DOHH2 (cell line): ENCODE data around the gene ANKRD9.

Source experiments
- H3F3A ChIP-seq: fragments of 200-600 bp; sonication (generic), shearing (Covaris generic); 2 replicates; pipeline ENCODE4 v1.6.0; 2016; ENCODE audit warnings: antibody characterized with exemption, mild to moderate bottlenecking; ENCODE audit not compliant: control insufficient read depth, insufficient read depth
- H3K27ac ChIP-seq: fragments of 200-600 bp; sonication (generic); 2 replicates; pipeline ENCODE4 v1.5.1; 2014; ENCODE audit warnings: low read depth, mild to moderate bottlenecking, low read length, moderate library complexity
- H3K27me3 ChIP-seq: fragments of 200-600 bp; sonication (generic); 2 replicates; pipeline ENCODE4 v1.6.1; 2014; ENCODE audit warnings: mild to moderate bottlenecking, low read length, mixed read lengths; ENCODE audit not compliant: control insufficient read depth
- H3K36me3 ChIP-seq: fragments of 200-600 bp; sonication (generic); 2 replicates; pipeline ENCODE4 v1.6.1; 2014; ENCODE audit warnings: mild to moderate bottlenecking, low read length, moderate library complexity, mixed read lengths; ENCODE audit not compliant: control insufficient read depth
- H3K4me1 ChIP-seq: fragments of 200-600 bp; sonication (generic); 2 replicates; pipeline ENCODE4 v1.6.1; 2014; ENCODE audit warnings: mild to moderate bottlenecking, low read length, mixed read lengths; ENCODE audit not compliant: control insufficient read depth
- H3K4me2 ChIP-seq: fragments of 200-600 bp; sonication (generic); 2 replicates; pipeline ENCODE4 v1.6.0; 2014; ENCODE audit warnings: mild to moderate bottlenecking, low read length, moderate library complexity
- H3K4me3 ChIP-seq: fragments of 200-600 bp; sonication (generic); 2 replicates; pipeline ENCODE4 v1.5.1; 2014; ENCODE audit warnings: mild to moderate bottlenecking, low read length, mixed read lengths
- H3K79me2 ChIP-seq: fragments of 200-600 bp; sonication (generic); 2 replicates; pipeline ENCODE4 v1.6.1; 2014; ENCODE audit warnings: mild to moderate bottlenecking, low read length, mixed read lengths; ENCODE audit not compliant: control insufficient read depth
- H3K9me2 ChIP-seq: fragments of 200-600 bp; sonication (generic); replicated peaks from 2 replicates; pipeline ENCODE4 v1.6.1; 2014; ENCODE audit warnings: mild to moderate bottlenecking, low read length, mixed read lengths; ENCODE audit not compliant: control insufficient read depth
- H3K9me3 ChIP-seq: fragments of 200-600 bp; sonication (generic); 2 replicates; pipeline ENCODE4 v1.6.1; 2014; ENCODE audit warnings: antibody characterized with exemption, low read length, mixed read lengths; ENCODE audit not compliant: control insufficient read depth, insufficient read depth
- H4K20me1 ChIP-seq: fragments of 200-600 bp; sonication (generic); 2 replicates; pipeline ENCODE4 v1.6.0; 2014; ENCODE audit warnings: low read depth, mild to moderate bottlenecking, antibody characterized with exemption, low read length, moderate library complexity; ENCODE audit not compliant: control insufficient read depth, insufficient read depth
- EZH2phosphoT487 ChIP-seq: fragments of 200-600 bp; sonication (generic); IDR thresholded peaks from 2 replicates; pipeline ENCODE4 v1.6.1; 2017; ENCODE audit warnings: borderline replicate concordance, mild to moderate bottlenecking, antibody characterized with exemption, low read length, moderate library complexity, mixed read lengths
- TF ChIP-seq, protein P1 (sequence below): fragments of 200-600 bp; sonication (generic); IDR thresholded peaks from one replicate; pipeline ENCODE4 v1.5.1; 2014; ENCODE audit warnings: antibody characterized with exemption, mild to moderate bottlenecking, low read depth, low read length; ENCODE audit not compliant: poor library complexity, severe bottlenecking

The ANKRD9 gene

DNA sequence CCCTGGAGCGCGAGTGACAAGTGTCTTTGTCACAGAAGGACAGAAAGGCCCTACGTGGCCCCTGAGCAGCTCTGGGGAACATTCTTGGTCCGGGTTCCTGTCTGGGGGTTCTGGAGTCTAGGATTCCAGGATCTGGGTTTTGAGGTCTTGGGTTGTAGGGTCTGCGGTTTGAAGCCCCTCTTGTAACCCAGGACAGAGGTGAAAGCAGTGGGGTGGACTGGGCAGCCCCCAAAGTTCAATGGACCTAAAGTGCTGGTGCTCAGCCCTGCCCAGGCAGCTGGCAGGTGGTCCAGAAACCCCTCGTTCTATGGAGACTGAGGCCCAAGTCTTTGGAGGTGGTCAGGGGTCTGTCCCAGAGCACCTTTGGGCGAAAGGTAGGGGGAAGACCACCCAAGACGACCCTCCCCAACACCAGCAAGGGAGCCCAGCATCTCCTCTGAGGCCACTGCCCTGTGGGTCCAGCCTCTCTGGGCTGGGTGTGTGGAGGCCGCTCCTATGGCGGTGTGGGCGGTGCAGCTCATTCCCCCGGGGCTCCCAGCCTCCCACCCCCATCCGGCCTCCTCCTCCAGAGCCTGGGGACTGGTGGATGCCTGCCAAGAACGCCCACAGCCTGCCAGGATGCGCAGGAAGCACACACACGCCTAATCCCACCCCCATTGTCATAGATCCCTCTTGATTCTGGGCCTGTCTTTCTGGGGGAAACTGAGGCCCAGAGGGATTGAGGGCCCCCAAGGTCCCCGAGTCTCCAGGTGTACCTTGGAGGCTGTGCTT lies 30.2 kb upstream of the ANKRD9 start:
- Histone ChIP-seq H3K9me3 (no peaks in the 10 kb centered on the region), H3K36me3 (no peaks in the 10 kb centered on the region), H3K79me2 (no peaks in the 10 kb centered on the region), H3K4me1 (peaks cover 17% of the 10 kb centered on the region), H3F3A (no peaks in the 10 kb centered on the region), H4K20me1 (no peaks in the 10 kb centered on the region), H3K9me2 (no peaks in the 10 kb centered on the region), H3K4me2 (no peak overlapping the region), H3K27ac (no peak overlapping the region), H3K27me3 (peaks cover 22% of the 10 kb centered on the region), H3K4me3 (no peak overlapping the region)
- TF ChIP-seq EZH2phosphoT487 = no peak
- TF ChIP-seq, protein P1, sequence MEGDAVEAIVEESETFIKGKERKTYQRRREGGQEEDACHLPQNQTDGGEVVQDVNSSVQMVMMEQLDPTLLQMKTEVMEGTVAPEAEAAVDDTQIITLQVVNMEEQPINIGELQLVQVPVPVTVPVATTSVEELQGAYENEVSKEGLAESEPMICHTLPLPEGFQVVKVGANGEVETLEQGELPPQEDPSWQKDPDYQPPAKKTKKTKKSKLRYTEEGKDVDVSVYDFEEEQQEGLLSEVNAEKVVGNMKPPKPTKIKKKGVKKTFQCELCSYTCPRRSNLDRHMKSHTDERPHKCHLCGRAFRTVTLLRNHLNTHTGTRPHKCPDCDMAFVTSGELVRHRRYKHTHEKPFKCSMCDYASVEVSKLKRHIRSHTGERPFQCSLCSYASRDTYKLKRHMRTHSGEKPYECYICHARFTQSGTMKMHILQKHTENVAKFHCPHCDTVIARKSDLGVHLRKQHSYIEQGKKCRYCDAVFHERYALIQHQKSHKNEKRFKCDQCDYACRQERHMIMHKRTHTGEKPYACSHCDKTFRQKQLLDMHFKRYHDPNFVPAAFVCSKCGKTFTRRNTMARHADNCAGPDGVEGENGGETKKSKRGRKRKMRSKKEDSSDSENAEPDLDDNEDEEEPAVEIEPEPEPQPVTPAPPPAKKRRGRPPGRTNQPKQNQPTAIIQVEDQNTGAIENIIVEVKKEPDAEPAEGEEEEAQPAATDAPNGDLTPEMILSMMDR = no peak

DNA sequence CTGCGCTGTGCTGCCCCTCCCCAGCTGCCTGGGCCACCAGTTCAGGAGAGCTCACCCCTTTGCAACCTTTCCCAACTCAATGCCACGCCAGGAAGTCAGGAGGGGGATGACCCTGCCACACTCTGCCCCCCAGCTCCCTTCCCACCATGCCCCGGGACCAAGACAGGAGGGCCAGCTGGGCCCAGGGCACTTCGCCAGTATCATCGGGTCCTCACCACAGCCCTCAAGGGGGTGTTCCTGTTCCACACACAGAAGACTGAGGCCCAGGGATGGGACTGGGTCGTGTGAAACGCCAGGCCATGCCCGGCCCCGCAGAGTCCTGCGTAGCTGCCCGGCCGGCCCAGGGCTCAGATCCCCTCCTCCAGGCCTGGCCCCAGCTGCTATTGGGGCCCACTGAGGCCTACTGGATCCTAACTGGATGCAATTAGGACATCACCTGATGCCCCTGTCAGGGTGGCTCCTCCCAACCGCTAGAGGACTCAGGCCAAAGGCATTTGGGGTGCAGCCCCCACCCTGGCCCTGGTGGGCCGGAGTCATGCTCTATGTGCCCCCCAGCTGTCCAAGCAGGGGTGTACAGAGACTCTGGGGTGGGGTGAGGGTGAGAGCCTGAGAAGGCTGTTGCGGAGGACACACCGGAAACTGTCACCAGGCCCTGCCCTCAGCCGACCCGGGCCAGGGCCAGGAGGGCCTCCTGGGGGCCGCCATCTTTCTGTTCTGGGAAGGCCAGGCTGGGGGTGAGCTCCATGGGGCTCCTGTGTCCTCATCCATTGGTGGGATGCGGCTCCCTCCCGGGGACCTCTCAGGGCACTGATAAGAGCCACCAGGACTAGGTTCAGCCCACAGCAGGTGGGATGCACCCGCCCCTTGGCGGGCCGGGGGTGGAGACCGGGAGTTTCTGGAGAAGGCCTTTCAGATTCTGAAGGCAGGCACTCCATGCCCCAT lies 29.3 kb upstream of the ANKRD9 start:
- Histone ChIP-seq H3K9me3 (no peaks in the 10 kb centered on the region), H4K20me1 (no peaks in the 10 kb centered on the region), H3K4me3 (no peak overlapping the region), H3K9me2 (no peaks in the 10 kb centered on the region), H3K4me1 (peaks cover 10% of the 10 kb centered on the region), H3F3A (no peaks in the 10 kb centered on the region), H3K4me2 (no peak overlapping the region), H3K36me3 (no peaks in the 10 kb centered on the region), H3K27ac (no peak overlapping the region), H3K79me2 (no peaks in the 10 kb centered on the region), H3K27me3 (peaks cover 13% of the 10 kb centered on the region)
- TF ChIP-seq EZH2phosphoT487 = no peak
- TF ChIP-seq, protein P1 = no peak

DNA sequence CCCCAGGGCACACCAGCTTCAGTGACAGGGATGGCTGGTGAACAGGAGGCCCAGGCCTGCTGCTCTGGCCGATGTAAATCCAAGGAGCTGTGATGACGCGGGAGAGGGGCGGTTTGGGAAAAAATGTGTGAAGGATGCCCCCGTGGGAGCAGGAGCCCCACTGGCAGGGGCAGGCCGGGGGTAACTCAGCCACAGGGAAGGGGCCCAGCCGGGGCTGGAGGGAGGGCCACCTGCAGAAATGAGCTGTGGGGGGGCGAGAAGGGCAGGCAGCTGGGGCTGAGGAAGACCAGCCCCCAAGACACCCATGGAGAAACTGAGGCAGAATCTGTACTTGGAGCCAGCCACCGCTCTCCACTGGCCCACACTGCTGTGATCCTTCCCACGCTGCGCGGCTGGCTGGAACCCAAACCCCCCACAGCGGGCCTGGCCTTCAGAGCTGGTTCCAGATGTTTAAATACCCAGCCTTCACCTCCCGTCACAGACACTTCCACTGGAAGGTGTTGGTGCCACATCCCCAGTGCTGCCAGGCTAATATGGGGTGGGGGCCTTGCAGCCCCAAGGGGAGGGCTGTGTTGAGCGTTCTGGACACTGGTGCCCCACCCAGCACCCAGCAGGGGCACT lies 28.5 kb upstream of the ANKRD9 start:
- peaks cover 10% of the 10 kb centered on the region for H3K4me1 ChIP-seq
- H3K27me3 ChIP-seq = peaks cover 9% of the 10 kb centered on the region
- no peak overlapping the region for H3K4me3 ChIP-seq
- no peaks in the 10 kb centered on the region for H3K79me2 ChIP-seq
- no peaks in the 10 kb centered on the region for H3F3A ChIP-seq
- H3K4me2 ChIP-seq = no peak overlapping the region
- no peaks in the 10 kb centered on the region for H3K36me3 ChIP-seq
- H3K27ac ChIP-seq = no peak overlapping the region
- H3K9me3 ChIP-seq = no peaks in the 10 kb centered on the region
- H3K9me2 ChIP-seq = no peaks in the 10 kb centered on the region
- no peaks in the 10 kb centered on the region for H4K20me1 ChIP-seq
- TF ChIP-seq, protein P1 = no peak
- TF ChIP-seq EZH2phosphoT487 = no peak
